ENCODE measurements around the gene METTL24. TPM values are rescaled to one million over a fixed set of nuclear protein-coding genes. Genes with fewer than 3 reads are reported as not detected.

Gene METTL24
- total RNA-seq, 6 donors from 2014 or later: 0.78 to 2.7 (median 1.8) TPM; not detected in 1

DNA sequence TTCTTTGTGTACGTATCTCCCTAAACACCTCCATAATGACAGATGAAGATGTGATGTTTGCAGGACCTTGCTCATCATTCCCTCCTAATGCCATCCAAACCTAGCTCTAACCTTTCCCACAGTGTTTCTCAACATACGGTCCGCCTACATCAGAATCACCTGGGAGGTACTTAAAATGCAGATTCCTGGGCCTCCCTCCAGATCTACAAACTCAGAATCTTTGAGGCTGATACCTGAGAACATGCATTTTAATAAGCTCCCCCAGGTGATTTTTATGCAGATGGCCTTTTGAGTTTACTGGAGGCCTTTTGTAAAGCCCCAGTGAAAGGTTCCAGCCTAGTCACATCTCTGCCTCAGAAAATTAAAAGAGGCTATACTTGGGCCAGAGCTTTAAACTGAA lies 40.5 kb downstream of the METTL24 start:
- H3K4me3 ChIP-seq: no peak overlapping the region
- peaks cover 0 to 2% (median 0%) of the 10 kb centered on the region in 4 donors for H3K4me1 ChIP-seq
- ATAC-seq (ENCODE audit: low FRiP score in 2 of 2) (no peak), DNase-seq (no peak)
- TF ChIP-seq POLR2AphosphoS5 (IDR thresholded peaks at IDR 0.05): no peak
- TF ChIP-seq POLR2A (IDR thresholded peaks at IDR 0.05): no peak
- TF ChIP-seq, protein P1, sequence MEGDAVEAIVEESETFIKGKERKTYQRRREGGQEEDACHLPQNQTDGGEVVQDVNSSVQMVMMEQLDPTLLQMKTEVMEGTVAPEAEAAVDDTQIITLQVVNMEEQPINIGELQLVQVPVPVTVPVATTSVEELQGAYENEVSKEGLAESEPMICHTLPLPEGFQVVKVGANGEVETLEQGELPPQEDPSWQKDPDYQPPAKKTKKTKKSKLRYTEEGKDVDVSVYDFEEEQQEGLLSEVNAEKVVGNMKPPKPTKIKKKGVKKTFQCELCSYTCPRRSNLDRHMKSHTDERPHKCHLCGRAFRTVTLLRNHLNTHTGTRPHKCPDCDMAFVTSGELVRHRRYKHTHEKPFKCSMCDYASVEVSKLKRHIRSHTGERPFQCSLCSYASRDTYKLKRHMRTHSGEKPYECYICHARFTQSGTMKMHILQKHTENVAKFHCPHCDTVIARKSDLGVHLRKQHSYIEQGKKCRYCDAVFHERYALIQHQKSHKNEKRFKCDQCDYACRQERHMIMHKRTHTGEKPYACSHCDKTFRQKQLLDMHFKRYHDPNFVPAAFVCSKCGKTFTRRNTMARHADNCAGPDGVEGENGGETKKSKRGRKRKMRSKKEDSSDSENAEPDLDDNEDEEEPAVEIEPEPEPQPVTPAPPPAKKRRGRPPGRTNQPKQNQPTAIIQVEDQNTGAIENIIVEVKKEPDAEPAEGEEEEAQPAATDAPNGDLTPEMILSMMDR (IDR thresholded peaks at IDR 0.05): no peak
- no peak for TF ChIP-seq EP300 (IDR thresholded peaks at IDR 0.05)
- no peaks in the 10 kb centered on the region for H3K9me3 ChIP-seq
- H3K27ac ChIP-seq: no peak overlapping the region
- 98% methylated on average over 3 of the region's 3 CpGs for WGBS, 2 donors
- H3K36me3 ChIP-seq: no peaks in the 10 kb centered on the region
- no peaks in the 10 kb centered on the region for H3K27me3 ChIP-seq

DNA sequence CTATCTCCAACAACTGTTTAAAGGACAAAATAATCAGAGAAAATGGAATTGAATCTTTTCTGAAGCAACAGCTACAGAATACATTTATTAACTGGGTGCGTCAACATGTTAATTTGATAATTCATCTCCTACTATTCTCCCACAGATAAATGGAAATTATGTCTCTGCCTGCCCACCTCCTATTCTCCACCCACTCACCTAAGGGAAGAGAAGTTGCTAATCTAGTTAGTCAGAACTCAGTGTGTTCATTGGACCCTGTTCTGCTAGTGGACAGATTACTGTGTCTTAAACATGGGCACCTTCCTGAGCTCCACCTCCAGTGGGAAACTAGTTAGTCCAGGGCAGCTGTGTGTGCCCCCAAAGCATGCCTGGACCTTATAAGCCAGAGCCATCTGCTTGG lies 41.0 kb downstream of the METTL24 start:
- Histone ChIP-seq H3K27me3 (no peaks in the 10 kb centered on the region), H3K36me3 (no peaks in the 10 kb centered on the region), H3K9me3 (no peaks in the 10 kb centered on the region), H3K4me3 (no peak overlapping the region), H3K4me1 (no peaks in the 10 kb centered on the region), H3K27ac (no peak overlapping the region)
- ATAC-seq (ENCODE audit: low FRiP score in 2 of 2): no peak
- TF ChIP-seq, protein P1 (IDR thresholded peaks at IDR 0.05): no peak
- TF ChIP-seq POLR2AphosphoS5 (IDR thresholded peaks at IDR 0.05) (no peak), EP300 (IDR thresholded peaks at IDR 0.05) (no peak), POLR2A (IDR thresholded peaks at IDR 0.05) (no peak)
- 89 to 91% methylated on average over 1 of the region's 1 CpG for WGBS, 2 donors
- no peak for DNase-seq

DNA sequence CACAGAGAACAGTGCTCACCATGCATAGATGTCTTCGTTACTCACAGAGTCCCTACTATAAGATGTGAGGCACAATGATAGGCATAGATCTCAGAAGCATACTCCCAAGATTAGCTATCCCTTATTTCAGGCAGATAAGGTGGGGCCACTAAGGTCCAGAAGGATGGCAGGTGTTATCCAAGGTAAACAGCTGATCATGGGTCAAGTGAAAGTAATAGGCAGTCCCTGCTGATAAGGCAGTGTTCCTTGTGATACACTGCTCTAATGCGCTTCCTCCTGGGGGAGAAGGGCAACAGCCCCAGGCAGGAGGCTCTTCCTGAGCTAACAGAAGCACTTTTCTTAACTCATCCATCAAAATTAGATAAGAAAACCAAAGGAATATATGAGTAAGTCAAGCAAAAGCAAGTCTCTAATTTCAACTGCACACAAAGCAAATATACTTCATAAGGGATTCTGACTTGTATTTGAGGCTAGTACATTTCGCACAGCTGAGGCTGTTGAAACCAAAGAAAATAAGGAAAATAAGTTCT lies 42.2 kb downstream of the METTL24 start:
- ATAC-seq (ENCODE audit: low FRiP score in 2 of 2): no peak
- Histone ChIP-seq H3K4me3 (no peak overlapping the region), H3K9me3 (no peaks in the 10 kb centered on the region), H3K36me3 (no peaks in the 10 kb centered on the region), H3K27ac (no peak overlapping the region), H3K27me3 (no peaks in the 10 kb centered on the region), H3K4me1 (no peaks in the 10 kb centered on the region)
- DNase-seq: no peak
- 91 to 92% methylated on average over 3 of the region's 3 CpGs for whole genome bisulfite sequencing, 2 donors
- TF ChIP-seq, protein P1 (IDR thresholded peaks at IDR 0.05): no peak
- TF ChIP-seq EP300 (IDR thresholded peaks at IDR 0.05) (no peak), POLR2A (IDR thresholded peaks at IDR 0.05) (no peak), POLR2AphosphoS5 (IDR thresholded peaks at IDR 0.05) (no peak)

DNA sequence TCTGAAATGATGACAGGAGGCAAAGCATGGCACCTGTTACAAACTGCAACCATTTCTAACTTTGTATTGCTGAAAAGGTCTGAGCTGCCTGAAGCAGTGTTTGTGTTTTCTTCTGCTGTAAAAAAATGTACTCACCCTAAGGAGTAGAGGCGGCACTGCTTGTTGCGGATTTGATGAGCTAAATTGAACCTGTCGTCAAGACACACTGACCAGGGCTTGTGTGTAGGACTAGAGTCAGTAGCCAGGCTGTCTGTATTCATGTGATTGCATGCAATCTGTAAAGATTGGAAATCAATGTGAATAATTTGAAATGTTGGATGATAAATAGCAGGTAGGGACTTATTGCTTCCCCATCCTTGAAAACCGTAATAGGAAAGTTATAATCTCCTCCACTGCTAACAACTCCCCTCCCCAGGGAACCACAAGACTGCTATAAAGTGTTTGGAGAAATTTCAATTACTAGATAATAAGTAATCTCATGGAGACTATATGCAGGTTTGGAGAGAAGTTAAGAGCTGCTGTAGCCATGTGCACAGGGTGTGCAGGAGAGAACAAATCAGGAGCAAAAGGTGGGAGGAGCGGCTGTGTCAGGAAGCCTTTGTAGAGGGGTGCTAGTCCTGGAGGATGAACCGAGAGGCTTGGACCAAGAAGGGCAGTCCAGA lies 42.8 kb downstream of the METTL24 start:
- ATAC-seq (ENCODE audit: low FRiP score in 2 of 2) (no peak), DNase-seq (no peak)
- Histone ChIP-seq H3K4me3 (no peak overlapping the region), H3K27ac (no peak overlapping the region), H3K36me3 (no peaks in the 10 kb centered on the region), H3K4me1 (no peaks in the 10 kb centered on the region), H3K27me3 (no peaks in the 10 kb centered on the region), H3K9me3 (no peaks in the 10 kb centered on the region)
- 88 to 90% methylated on average over 6 of the region's 6 CpGs for WGBS, 2 donors
- TF ChIP-seq, protein P1 (IDR thresholded peaks at IDR 0.05): no peak
- TF ChIP-seq EP300 (IDR thresholded peaks at IDR 0.05): no peak
- no peak for TF ChIP-seq POLR2AphosphoS5 (IDR thresholded peaks at IDR 0.05)
- no peak for TF ChIP-seq POLR2A (IDR thresholded peaks at IDR 0.05)
